Breast epithelium (tissue), 3 donors: ENCODE results near the gene COPE.

Experiments used
- POLR2A ChIP-seq: fragments of 450-650 bp; IDR thresholded peaks from one replicate; pipeline ENCODE4 v1.6.1; 2016; ENCODE audit warnings: antibody characterized with exemption, mild to moderate bottlenecking, moderate library complexity
- TF ChIP-seq, protein P1 (sequence below), 3 donors: fragments of 450-650 bp; IDR thresholded peaks; one replicate each; pipeline ENCODE4 v1.5.1; 2016 to 2017; ENCODE audit warnings: antibody characterized with exemption in 3 of 3, mild to moderate bottlenecking in 3 of 3, moderate library complexity in 3 of 3

DNA sequence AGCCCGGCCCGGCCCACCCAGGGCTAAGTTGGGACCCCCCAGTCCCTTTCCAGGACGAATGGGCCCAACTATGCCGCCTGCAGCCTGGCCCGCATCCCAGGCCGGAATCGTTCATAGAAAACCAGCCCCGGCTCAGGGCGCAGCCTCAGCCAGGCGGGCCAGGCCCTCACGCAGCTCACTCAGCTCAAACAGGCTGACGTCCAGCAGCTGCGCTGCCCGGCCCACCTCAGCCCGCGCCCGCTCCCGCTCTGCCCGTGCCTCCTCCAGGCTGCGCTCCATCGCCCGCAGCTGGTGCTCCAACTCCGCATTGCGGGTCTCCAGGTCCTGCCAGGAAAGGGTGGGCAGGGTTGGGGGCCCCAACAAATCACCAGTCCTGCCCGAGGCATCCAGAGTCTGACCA lies 10.1 kb upstream of the COPE start:
- TF ChIP-seq, protein P1, sequence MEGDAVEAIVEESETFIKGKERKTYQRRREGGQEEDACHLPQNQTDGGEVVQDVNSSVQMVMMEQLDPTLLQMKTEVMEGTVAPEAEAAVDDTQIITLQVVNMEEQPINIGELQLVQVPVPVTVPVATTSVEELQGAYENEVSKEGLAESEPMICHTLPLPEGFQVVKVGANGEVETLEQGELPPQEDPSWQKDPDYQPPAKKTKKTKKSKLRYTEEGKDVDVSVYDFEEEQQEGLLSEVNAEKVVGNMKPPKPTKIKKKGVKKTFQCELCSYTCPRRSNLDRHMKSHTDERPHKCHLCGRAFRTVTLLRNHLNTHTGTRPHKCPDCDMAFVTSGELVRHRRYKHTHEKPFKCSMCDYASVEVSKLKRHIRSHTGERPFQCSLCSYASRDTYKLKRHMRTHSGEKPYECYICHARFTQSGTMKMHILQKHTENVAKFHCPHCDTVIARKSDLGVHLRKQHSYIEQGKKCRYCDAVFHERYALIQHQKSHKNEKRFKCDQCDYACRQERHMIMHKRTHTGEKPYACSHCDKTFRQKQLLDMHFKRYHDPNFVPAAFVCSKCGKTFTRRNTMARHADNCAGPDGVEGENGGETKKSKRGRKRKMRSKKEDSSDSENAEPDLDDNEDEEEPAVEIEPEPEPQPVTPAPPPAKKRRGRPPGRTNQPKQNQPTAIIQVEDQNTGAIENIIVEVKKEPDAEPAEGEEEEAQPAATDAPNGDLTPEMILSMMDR (IDR thresholded peaks at IDR 0.05), result no peak
- no peak for TF ChIP-seq POLR2A
